K562 (cell line): ENCODE data around the gene SDK1. TPM values are rescaled to one million over a fixed set of nuclear protein-coding genes. Genes with fewer than 3 reads are reported as not detected.

Experiments
- ATAC-seq: fragments of 200-7000 bp; cut with Tn5 transposase; 3 replicates; pipeline ENCODE4 v1.9.1; 2020; ENCODE audit warnings: moderate library complexity
- BruUV-seq: library from RNA; stranded (reverse); fragments of 400-500 nt; replicated peaks from 2 replicates; lab custom pipeline; 2021; lab: Mats Ljungman, UMichigan
- CTCF ChIA-PET: fragments of 300-600 bp; formaldehyde crosslinking; extraction: SDS; loops from one replicate; lab custom pipeline; 2021; ENCODE audit warnings: low intra/inter-chr PET ratio; lab: Yijun Ruan, JAX
- POLR2A ChIA-PET: fragments of 300-600, 350-650 bp; sonication (Branson Sonifier 250); formaldehyde crosslinking; extraction: SDS; loops from one replicate; lab custom pipeline; 2021; ENCODE audit warnings: antibody characterized with exemption, inconsistent platforms; lab: Yijun Ruan, JAX
- DNase-seq, 4 experiments: peaks; one replicate each; pipeline versions ENCODE4 v3.0.0 to v3.0.0-alpha.2; 2011 to 2018; ENCODE audit warnings: low spot score in 3 of 4, mixed read lengths in 3 of 4; ENCODE audit errors: extremely low read depth in 1 of 4
- FAIRE-seq: peaks from 2 replicates; lab custom pipeline; 2011; peaks lifted over from hg19 to GRCh38; lab: Jason Lieb, UNC
- H2AFZ ChIP-seq: 2 replicates; pipeline ENCODE4 v1.6.0; 2011; ENCODE audit warnings: low read depth, low read length, control low read depth, inconsistent platforms
- H3K27ac ChIP-seq: fragments of 200-600 bp; 3 replicates; pipeline ENCODE4 v1.8.0; 2011; ENCODE audit warnings: low read depth, mild to moderate bottlenecking, control low read depth, inconsistent platforms, low read length, moderate library complexity, mixed read lengths; ENCODE audit errors: extremely low read depth
- H3K27me3 ChIP-seq, 2 experiments: fragments of 300-600 bp in 1 of 2; 2 replicates in 1 of 2; 3 replicates in 1 of 2; pipeline versions ENCODE4 v1.6.0 to v1.8.0; 2011; ENCODE audit warnings: inconsistent platforms in 2 of 2, low read length in 2 of 2, mild to moderate bottlenecking in 1 of 2, mixed read lengths in 1 of 2, moderate library complexity in 1 of 2; ENCODE audit not compliant: control insufficient read depth in 2 of 2, insufficient read depth in 2 of 2
- H3K36me3 ChIP-seq: fragments of 300-600 bp; 3 replicates; pipeline ENCODE4 v1.8.0; 2011; ENCODE audit warnings: mild to moderate bottlenecking, low read length, inconsistent platforms; ENCODE audit not compliant: control insufficient read depth, insufficient read depth
- H3K4me1 ChIP-seq, 2 experiments: fragments of 200-600 bp in 1 of 2; replicated peaks in 1 of 2; 2 replicates in 1 of 2; 3 replicates in 1 of 2; pipeline versions ENCODE4 v1.5.1 to v1.8.0; 2011; ENCODE audit warnings: inconsistent platforms in 2 of 2, low read length in 2 of 2, mild to moderate bottlenecking in 1 of 2, mixed read lengths in 1 of 2, moderate library complexity in 1 of 2; ENCODE audit not compliant: control insufficient read depth in 2 of 2, insufficient read depth in 2 of 2
- H3K4me2 ChIP-seq: 2 replicates; pipeline ENCODE4 v1.6.1; 2011; ENCODE audit warnings: low read length, control low read depth, inconsistent platforms, mixed read lengths; ENCODE audit not compliant: insufficient read depth
- H3K4me3 ChIP-seq: fragments of 200-600 bp; sonication (generic), shearing (Covaris generic); 2 replicates; pipeline ENCODE4 v1.5.1; 2016; ENCODE audit warnings: control low read depth, inconsistent platforms
- H3K79me2 ChIP-seq: fragments of 200-600 bp; 3 replicates; pipeline ENCODE4 v1.8.0; 2011; ENCODE audit warnings: low read length, inconsistent platforms; ENCODE audit not compliant: control insufficient read depth, insufficient read depth
- H3K9ac ChIP-seq, 2 experiments: 2 replicates each; pipeline versions ENCODE4 v1.6.0 to v1.6.1; 2011; ENCODE audit warnings: low read depth in 2 of 2, low read length in 2 of 2, control low read depth in 1 of 2, inconsistent platforms in 1 of 2, mild to moderate bottlenecking in 1 of 2, mixed read lengths in 1 of 2; ENCODE audit not compliant: insufficient read depth in 1 of 2
- H3K9me1 ChIP-seq: one replicate; pipeline ENCODE4 v1.6.0; 2011; ENCODE audit warnings: inconsistent platforms, mild to moderate bottlenecking, low read length, moderate library complexity; ENCODE audit not compliant: control insufficient read depth, insufficient read depth
- H3K9me3 ChIP-seq: replicated peaks from 2 replicates; pipeline ENCODE4 v1.5.1; 2011; ENCODE audit warnings: low read depth, low read length, inconsistent platforms; ENCODE audit not compliant: control insufficient read depth, insufficient read depth
- H4K20me1 ChIP-seq: replicated peaks from 2 replicates; pipeline ENCODE4 v1.6.1; 2011; ENCODE audit warnings: low read length, inconsistent platforms, mixed read lengths; ENCODE audit not compliant: control insufficient read depth, insufficient read depth
- NR1H2 ChIP-seq: sonication (generic); formaldehyde crosslinking; IDR thresholded peaks from 2 replicates; pipeline ENCODE4 v1.4.0; 2020; ENCODE audit warnings: mild to moderate bottlenecking, missing genetic modification reagents
- SMAD3 ChIP-seq: fragments of 450-650 bp; formaldehyde crosslinking; conservative IDR thresholded peaks from 2 replicates; pipeline ENCODE4 v1.4.0; 2020; ENCODE audit warnings: mild to moderate bottlenecking
- SMC3 ChIP-seq: conservative IDR thresholded peaks from 2 replicates; pipeline ENCODE4 v1.6.1; 2011; ENCODE audit warnings: low read depth, low read length, improper control_type of control experiment; ENCODE audit not compliant: insufficient read depth
- SP2 ChIP-seq: IDR thresholded peaks from 2 replicates; pipeline ENCODE4 v1.6.1; 2011; ENCODE audit warnings: mild to moderate bottlenecking, low read depth, low read length, moderate library complexity; ENCODE audit not compliant: poor library complexity, severe bottlenecking; ENCODE audit errors: extremely low read depth
- SRSF1 ChIP-seq: fragments of 200-400 bp; formaldehyde crosslinking; IDR thresholded peaks from 2 replicates; pipeline ENCODE4 v1.6.1; 2017; ENCODE audit warnings: mild to moderate bottlenecking, low read depth, low read length, moderate library complexity
- TEAD1 ChIP-seq, 2 experiments: fragments of 450-650 bp in 1 of 2; sonication (generic) in 1 of 2; formaldehyde crosslinking; IDR thresholded peaks; 2 replicates each; pipeline versions ENCODE4 v1.4.0 to v1.8.0; 2020 to 2022; ENCODE audit warnings: mild to moderate bottlenecking in 2 of 2, missing genetic modification reagents in 1 of 2
- ZBTB2 ChIP-seq: fragments of 450-650 bp; IDR thresholded peaks from 2 replicates; pipeline ENCODE4 v1.6.1; 2016; ENCODE audit warnings: antibody characterized with exemption
- ZFP30 ChIP-seq: fragments of 250-450 bp; sonication (Bioruptor Pico); IDR thresholded peaks from 2 replicates; pipeline ENCODE4 v1.8.0; 2022; ENCODE audit warnings: moderate library complexity, mild to moderate bottlenecking, inconsistent platforms, borderline replicate concordance
- ZKSCAN1 ChIP-seq: fragments of 150-350 bp; IDR thresholded peaks from 2 replicates; pipeline ENCODE4 v1.6.1; 2016; ENCODE audit warnings: low read depth, low read length
- ZNF217 ChIP-seq: sonication (generic); formaldehyde crosslinking; IDR thresholded peaks from 2 replicates; pipeline ENCODE4 v1.8.0; 2022; ENCODE audit warnings: mild to moderate bottlenecking, missing genetic modification reagents
- ZNF511 ChIP-seq: sonication (generic); formaldehyde crosslinking; IDR thresholded peaks from 2 replicates; pipeline ENCODE4 v1.8.0; 2022; ENCODE audit warnings: mild to moderate bottlenecking, missing genetic modification reagents
- ZNF561 ChIP-seq: fragments of 450-650 bp; formaldehyde crosslinking; conservative IDR thresholded peaks from 2 replicates; pipeline ENCODE4 v1.4.0; 2020; ENCODE audit warnings: mild to moderate bottlenecking, moderate library complexity
- WGBS: fragments of 100-300 bp; shearing (Covaris generic); methylation state at CpG from one replicate; pipeline ENCODE4 v1.1.6; 2016; ENCODE audit warnings: low coverage, mixed read lengths; ENCODE audit not compliant: insufficient coverage; ENCODE audit errors: missing lambda C conversion rate; 5-methylcytosine and 5-hydroxymethylcytosine counted together
- in situ Hi-C: fragments of 300-500 bp; cut with MboI; formaldehyde crosslinking; loops from 4 replicates; pipeline ENCODE4 v1.15.0; 2018; ENCODE audit warnings: inconsistent platforms, mixed read lengths
- intact Hi-C: fragments of 100-400 bp; cut with micrococcal nuclease; formaldehyde crosslinking; loops from 2 replicates; pipeline ENCODE4 v1.14.2; 2022
- polyA plus RNA-seq, 8 experiments: library from polyadenylated mRNA; depleted of rRNA in 4 of 8; stranded (reverse) in 5 of 8; unstranded in 3 of 8; fragments of >200 nt; fragmentation: Nextera tagmentation in 2 of 8; fragmentation: Illumina TruSeq in 1 of 8; extraction: Ambion mirVana in 2 of 8; extraction: Trizol in 1 of 8; gene quantifications; 2 replicates each; pipeline versions ENCODE4 v1.2.1 to v1.2.3, GENCODE V29; 2011 to 2014; ENCODE audit warnings: inconsistent platforms in 1 of 8, missing spikeins in 1 of 8
- total RNA-seq, 7 experiments: library from RNA; depleted of rRNA in 6 of 7; stranded (reverse); fragments of >200 nt in 6 of 7; fragmentation: Illumina TruSeq in 2 of 7; extraction: Trizol in 2 of 7; gene quantifications; 2 replicates each; pipeline versions ENCODE4 v1.2.1 to v1.2.3, GENCODE V29; 2011 to 2021; ENCODE audit warnings: low replicate concordance in 1 of 7

Gene SDK1
- total and polyA plus RNA-seq, 9 of the 15 experiments (the other 6 are each of a cell fraction or from before 2014, with no cell fraction given): 0.16 TPM; not detected in 8

GRCh38 chr7:3911685-3912084, 610.6 kb downstream of the SDK1 start (continued):
- TF ChIP-seq SMC3 (no peak), ZNF217 (CRISPR knock-in tag) (no peak), SMAD3 (CRISPR knock-in tag) (no peak)
- TF ChIP-seq, all 486 proteins: peak for 0

- H3K4me2 ChIP-seq: no peak overlapping the region
- H3K9me1 ChIP-seq: no peaks in the 10 kb centered on the region
- no peaks in the 10 kb centered on the region for H3K36me3 ChIP-seq
- FAIRE-seq (no peak), DNase-seq (no peak), ATAC-seq (no peak)
- H3K79me2 ChIP-seq: no peaks in the 10 kb centered on the region
- H3K4me3 ChIP-seq: no peak overlapping the region
- in situ Hi-C loops (no loop called here), intact Hi-C loops (no loop called here)
- no peak overlapping the region for H2AFZ ChIP-seq
- no peak overlapping the region for H3K27ac ChIP-seq
- no TSS peak for BruUV-seq
- TF ChIP-seq NR1H2 (no peak), TEAD1 (CRISPR knock-in tag; IDR thresholded peaks at IDR 0.05) (no peak), ZNF561 (no peak), SRSF1 (no peak), ZNF511 (CRISPR knock-in tag) (no peak), SP2 (no peak), ZFP30 (CRISPR knock-in tag) (no peak), ZKSCAN1 (no peak), ZBTB2 (no peak)
- H3K9ac ChIP-seq: no peak overlapping the region
- H3K27me3 ChIP-seq: peaks cover 5 to 34% of the 10 kb centered on the region in 2 experiments; a peak in 4 of 5 replicates
- no peaks in the 10 kb centered on the region for H3K4me1 ChIP-seq
- ChIA-PET CTCF (no interaction called here), POLR2A (no interaction called here)
- no peaks in the 10 kb centered on the region for H3K9me3 ChIP-seq
- WGBS: 1% methylated on average over 7 of the region's 7 CpGs
- H4K20me1 ChIP-seq: no peaks in the 10 kb centered on the region
Observed at GRCh38 chr7:3912291-3912690, 611.2 kb downstream of the SDK1 start.
